ENCODE results near the gene C6orf52.
A peak's percentile ranks its signal among the peaks of the same experiment; 100 is the strongest.

C6orf52 gene

DNA sequence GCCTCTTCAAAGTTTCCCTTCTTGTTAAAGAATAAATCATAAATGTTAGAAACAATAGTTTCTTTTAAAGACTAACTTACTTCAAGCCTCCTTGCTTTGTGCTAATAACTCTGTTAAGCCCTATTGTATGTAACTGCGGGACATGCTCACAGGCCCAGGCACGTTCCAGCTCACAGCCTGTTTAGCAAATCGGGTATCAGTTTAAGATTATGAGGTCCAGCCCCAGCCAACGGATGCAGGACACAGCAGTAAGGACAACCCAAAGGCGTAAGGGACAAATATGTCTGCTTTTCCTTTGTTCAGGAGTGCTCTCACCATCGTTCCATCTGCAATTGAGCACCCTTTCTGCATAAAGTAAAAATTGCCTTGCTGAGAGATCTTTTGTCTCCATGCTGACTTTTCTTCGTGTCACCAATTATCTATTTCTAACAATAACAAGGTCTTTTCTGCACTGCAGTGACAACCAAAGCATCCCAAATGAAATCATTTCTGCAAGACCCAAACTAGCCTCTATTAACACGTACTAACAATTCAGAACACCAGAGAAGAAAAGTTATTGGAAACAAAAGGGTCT is 1.4 kb downstream of the C6orf52 start:
- peaks cover 8% of the 10 kb centered on the region for H3K4me1 ChIP-seq (ENCODE audit: low read length)
- H3K36me3 ChIP-seq (replicated peaks; ENCODE audit: insufficient read depth, low read length) = no peaks in the 10 kb centered on the region
- no peaks in the 10 kb centered on the region for H3K27me3 ChIP-seq (replicated peaks; ENCODE audit: insufficient read depth, low read length)
- no peak for TF ChIP-seq EZH2 (optimal IDR thresholded peaks at IDR 0.05; ENCODE audit: low read depth, low read length)
- no peak for TF ChIP-seq EZH2phosphoT487 (IDR thresholded peaks at IDR 0.05; ENCODE audit: low read length)
- TF ChIP-seq, protein P1, sequence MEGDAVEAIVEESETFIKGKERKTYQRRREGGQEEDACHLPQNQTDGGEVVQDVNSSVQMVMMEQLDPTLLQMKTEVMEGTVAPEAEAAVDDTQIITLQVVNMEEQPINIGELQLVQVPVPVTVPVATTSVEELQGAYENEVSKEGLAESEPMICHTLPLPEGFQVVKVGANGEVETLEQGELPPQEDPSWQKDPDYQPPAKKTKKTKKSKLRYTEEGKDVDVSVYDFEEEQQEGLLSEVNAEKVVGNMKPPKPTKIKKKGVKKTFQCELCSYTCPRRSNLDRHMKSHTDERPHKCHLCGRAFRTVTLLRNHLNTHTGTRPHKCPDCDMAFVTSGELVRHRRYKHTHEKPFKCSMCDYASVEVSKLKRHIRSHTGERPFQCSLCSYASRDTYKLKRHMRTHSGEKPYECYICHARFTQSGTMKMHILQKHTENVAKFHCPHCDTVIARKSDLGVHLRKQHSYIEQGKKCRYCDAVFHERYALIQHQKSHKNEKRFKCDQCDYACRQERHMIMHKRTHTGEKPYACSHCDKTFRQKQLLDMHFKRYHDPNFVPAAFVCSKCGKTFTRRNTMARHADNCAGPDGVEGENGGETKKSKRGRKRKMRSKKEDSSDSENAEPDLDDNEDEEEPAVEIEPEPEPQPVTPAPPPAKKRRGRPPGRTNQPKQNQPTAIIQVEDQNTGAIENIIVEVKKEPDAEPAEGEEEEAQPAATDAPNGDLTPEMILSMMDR (IDR thresholded peaks at IDR 0.05; ENCODE audit: low read length) = no peak
- H3K9ac ChIP-seq (ENCODE audit: low read length) = no peak overlapping the region
- no peak overlapping the region for H2AFZ ChIP-seq (ENCODE audit: low read length)
- DNase-seq = no peak
- H3K4me3 ChIP-seq (ENCODE audit: low read length) = peak overlapping the region; percentile 84; the same call in 1 of the 2 replicates
- H3K9me2 ChIP-seq (replicated peaks; ENCODE audit: insufficient read depth, low read length) = no peaks in the 10 kb centered on the region
- H3F3A ChIP-seq (ENCODE audit: insufficient read depth, low read length) = peaks cover 6% of the 10 kb centered on the region; the same call in 1 of the 2 replicates
- no peak overlapping the region for H3K27ac ChIP-seq (ENCODE audit: low read length)
- peak overlapping the region; percentile 89 for H3K4me2 ChIP-seq (ENCODE audit: low read depth, low read length)
- H3K9me3 ChIP-seq (replicated peaks; ENCODE audit: insufficient read depth, low read length) = no peaks in the 10 kb centered on the region
- peaks cover 45% of the 10 kb centered on the region for H3K79me2 ChIP-seq (ENCODE audit: low read length)
- H4K20me1 ChIP-seq (ENCODE audit: insufficient read depth, low read length) = no peaks in the 10 kb centered on the region

DNA sequence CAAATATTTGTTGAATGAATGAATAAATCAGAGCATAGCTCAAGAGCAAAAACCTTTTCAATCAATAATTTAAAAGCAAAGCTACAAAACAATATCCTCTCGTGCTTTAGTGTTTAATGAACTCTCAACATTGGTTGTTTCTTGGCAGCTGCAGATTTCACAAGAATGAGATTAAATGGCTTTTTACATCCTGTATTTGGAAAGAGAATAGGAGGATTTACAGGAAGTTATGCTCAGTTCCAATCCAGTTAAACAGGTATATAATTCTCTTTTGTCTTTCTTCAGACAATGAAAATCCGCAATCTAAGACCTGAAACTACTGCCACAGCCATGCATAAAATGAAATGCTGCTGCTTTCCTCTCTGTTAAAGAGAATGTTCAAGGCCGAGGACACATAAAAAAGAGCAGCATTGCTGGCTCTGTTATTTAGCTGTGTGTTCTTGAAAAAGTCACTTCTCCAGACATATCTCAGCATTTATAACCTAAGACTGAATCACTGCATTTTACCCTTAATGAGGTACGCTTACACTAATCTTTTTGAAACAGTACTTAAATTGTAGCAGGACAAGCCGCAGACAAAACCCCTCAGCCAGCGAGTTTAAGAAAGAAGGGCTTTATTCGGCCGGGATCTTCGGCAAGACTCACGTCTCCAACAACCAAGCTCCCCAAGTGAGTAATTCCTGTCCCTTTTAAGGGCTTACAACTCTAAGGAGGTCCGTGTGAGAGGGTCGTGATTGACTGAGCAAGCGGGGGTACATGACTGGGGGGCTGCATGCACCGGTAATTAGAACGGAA is 3.6 kb downstream of the C6orf52 start:
- TF ChIP-seq EZH2 (optimal IDR thresholded peaks at IDR 0.05; ENCODE audit: low read depth, low read length) = no peak
- no peak for TF ChIP-seq EZH2phosphoT487 (IDR thresholded peaks at IDR 0.05; ENCODE audit: low read length)
- TF ChIP-seq, protein P1 (IDR thresholded peaks at IDR 0.05; ENCODE audit: low read length) = no peak
- H3K9me2 ChIP-seq (replicated peaks; ENCODE audit: insufficient read depth, low read length) = no peaks in the 10 kb centered on the region
- H3K27ac ChIP-seq (ENCODE audit: low read length) = no peak overlapping the region
- H3K4me1 ChIP-seq (ENCODE audit: low read length) = peaks cover 1% of the 10 kb centered on the region; the same call in 1 of the 2 replicates
- H3K27me3 ChIP-seq (replicated peaks; ENCODE audit: insufficient read depth, low read length) = no peaks in the 10 kb centered on the region
- no peak overlapping the region for H3K4me3 ChIP-seq (ENCODE audit: low read length)
- H3K9ac ChIP-seq (ENCODE audit: low read length) = no peak overlapping the region
- DNase-seq = no peak
- peaks cover 23% of the 10 kb centered on the region for H3K79me2 ChIP-seq (ENCODE audit: low read length)
- no peaks in the 10 kb centered on the region for H3K36me3 ChIP-seq (replicated peaks; ENCODE audit: insufficient read depth, low read length)
- peaks cover 6% of the 10 kb centered on the region; the same call in 1 of the 2 replicates for H3F3A ChIP-seq (ENCODE audit: insufficient read depth, low read length)
- no peaks in the 10 kb centered on the region for H3K9me3 ChIP-seq (replicated peaks; ENCODE audit: insufficient read depth, low read length)
- no peak overlapping the region for H3K4me2 ChIP-seq (ENCODE audit: low read depth, low read length)
- no peaks in the 10 kb centered on the region for H4K20me1 ChIP-seq (ENCODE audit: insufficient read depth, low read length)
- no peak overlapping the region for H2AFZ ChIP-seq (ENCODE audit: low read length)

DNA sequence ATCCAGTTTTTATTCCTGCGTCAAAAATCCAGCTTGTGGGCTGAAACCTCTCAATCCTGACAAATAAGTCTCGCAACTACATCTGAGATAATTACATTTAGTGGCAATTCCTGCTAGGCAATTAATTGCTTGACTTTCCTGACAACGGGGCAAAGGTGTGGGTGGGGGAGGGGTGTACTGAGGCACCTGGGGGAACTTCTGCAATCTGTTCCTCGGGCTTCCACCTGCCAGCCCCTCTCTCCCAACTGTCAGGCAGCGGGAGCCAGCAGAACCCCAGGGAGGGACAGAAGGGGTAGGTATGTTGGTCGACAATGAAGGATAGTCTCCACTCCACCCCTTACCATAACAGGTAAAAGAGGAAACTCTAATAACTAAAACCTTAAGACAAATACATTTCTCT is 6.8 kb downstream of the C6orf52 start:
- H3K4me2 ChIP-seq (ENCODE audit: low read depth, low read length) = no peak overlapping the region
- H4K20me1 ChIP-seq (ENCODE audit: insufficient read depth, low read length) = no peaks in the 10 kb centered on the region
- H3K27me3 ChIP-seq (replicated peaks; ENCODE audit: insufficient read depth, low read length) = no peaks in the 10 kb centered on the region
- no peaks in the 10 kb centered on the region for H3K4me1 ChIP-seq (ENCODE audit: low read length)
- H2AFZ ChIP-seq (ENCODE audit: low read length) = no peak overlapping the region
- H3K36me3 ChIP-seq (replicated peaks; ENCODE audit: insufficient read depth, low read length) = no peaks in the 10 kb centered on the region
- no peaks in the 10 kb centered on the region for H3F3A ChIP-seq (ENCODE audit: insufficient read depth, low read length)
- TF ChIP-seq EZH2phosphoT487 (IDR thresholded peaks at IDR 0.05; ENCODE audit: low read length) (no peak), EZH2 (optimal IDR thresholded peaks at IDR 0.05; ENCODE audit: low read depth, low read length) (no peak)
- TF ChIP-seq, protein P1 (IDR thresholded peaks at IDR 0.05; ENCODE audit: low read length) = no peak
- no peak for DNase-seq
- H3K9me3 ChIP-seq (replicated peaks; ENCODE audit: insufficient read depth, low read length) = no peaks in the 10 kb centered on the region
- no peak overlapping the region for H3K9ac ChIP-seq (ENCODE audit: low read length)
- H3K4me3 ChIP-seq (ENCODE audit: low read length) = no peak overlapping the region
- H3K27ac ChIP-seq (ENCODE audit: low read length) = no peak overlapping the region
- no peaks in the 10 kb centered on the region for H3K9me2 ChIP-seq (replicated peaks; ENCODE audit: insufficient read depth, low read length)
- H3K79me2 ChIP-seq (ENCODE audit: low read length) = no peaks in the 10 kb centered on the region

All from MM.1S (cell line).